Measurements from ENCODE around the gene TACC2. TPM values are rescaled to one million over a fixed set of nuclear protein-coding genes. Genes with fewer than 3 reads are reported as not detected.

TACC2 gene
- total RNA-seq, 4 donors from 2014 or later = 95.9 to 122 (median 114) TPM

DNA sequence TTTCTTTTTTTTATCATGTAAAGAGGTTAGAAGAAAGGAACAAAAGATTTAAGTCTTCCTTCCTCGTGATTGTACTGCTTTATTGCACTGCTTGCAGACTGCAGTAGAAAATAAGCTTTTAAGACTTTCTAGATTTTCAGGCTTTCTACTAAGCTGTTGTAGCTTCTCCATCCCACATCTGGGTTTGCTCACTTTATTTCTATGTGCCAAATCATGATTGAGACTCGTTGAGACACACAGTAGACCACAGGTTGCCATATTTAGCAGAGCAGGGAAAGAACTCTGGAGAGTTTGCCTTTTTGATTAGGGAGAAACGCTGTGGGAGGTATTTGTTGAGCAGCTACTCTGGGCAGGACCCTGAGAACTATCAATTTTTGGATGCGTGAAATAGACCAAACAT lies 192.9 kb downstream of the TACC2 start:
- no peak for DNase-seq
- 64 to 65% methylated on average over 4 of the region's 4 CpGs for WGBS, 2 donors
- Histone ChIP-seq H3K4me1 (peaks cover 8 to 32% of the 10 kb centered on the region in 2 donors), H3K4me3 (replicated peaks in 1 of 3) (no peak overlapping the region), H3K27ac (peak overlapping the region in 1 of 3 donors; percentile 32), H3K9me3 (no peaks in the 10 kb centered on the region), H3K27me3 (no peaks in the 10 kb centered on the region), H3K36me3 (no peaks in the 10 kb centered on the region)
- TF ChIP-seq, protein P1, sequence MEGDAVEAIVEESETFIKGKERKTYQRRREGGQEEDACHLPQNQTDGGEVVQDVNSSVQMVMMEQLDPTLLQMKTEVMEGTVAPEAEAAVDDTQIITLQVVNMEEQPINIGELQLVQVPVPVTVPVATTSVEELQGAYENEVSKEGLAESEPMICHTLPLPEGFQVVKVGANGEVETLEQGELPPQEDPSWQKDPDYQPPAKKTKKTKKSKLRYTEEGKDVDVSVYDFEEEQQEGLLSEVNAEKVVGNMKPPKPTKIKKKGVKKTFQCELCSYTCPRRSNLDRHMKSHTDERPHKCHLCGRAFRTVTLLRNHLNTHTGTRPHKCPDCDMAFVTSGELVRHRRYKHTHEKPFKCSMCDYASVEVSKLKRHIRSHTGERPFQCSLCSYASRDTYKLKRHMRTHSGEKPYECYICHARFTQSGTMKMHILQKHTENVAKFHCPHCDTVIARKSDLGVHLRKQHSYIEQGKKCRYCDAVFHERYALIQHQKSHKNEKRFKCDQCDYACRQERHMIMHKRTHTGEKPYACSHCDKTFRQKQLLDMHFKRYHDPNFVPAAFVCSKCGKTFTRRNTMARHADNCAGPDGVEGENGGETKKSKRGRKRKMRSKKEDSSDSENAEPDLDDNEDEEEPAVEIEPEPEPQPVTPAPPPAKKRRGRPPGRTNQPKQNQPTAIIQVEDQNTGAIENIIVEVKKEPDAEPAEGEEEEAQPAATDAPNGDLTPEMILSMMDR (IDR thresholded peaks at IDR 0.05) = no peak
- TF ChIP-seq POLR2A (IDR thresholded peaks at IDR 0.05) = no peak
- intact Hi-C loops (cut with DNase I) = no loop called here

DNA sequence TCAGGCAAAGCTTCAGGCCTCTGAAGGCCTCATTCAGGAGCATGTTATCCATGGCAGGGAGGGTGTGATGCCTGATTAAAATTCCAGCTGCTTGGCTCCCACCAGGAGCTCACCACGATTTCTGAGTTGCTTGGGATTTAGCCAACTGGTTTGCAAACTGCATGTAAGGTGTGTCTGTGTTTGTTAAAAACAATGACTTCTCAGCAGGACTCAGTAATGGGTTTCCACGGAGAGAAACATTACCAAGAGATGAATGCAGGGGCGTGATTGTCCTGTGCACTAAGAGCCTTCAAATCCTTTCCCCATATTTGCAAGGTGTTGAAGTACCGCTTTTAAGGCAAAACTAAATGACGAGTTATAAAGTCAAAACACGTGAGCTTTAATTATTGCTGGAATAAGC lies 193.3 kb downstream of the TACC2 start:
- H3K27ac ChIP-seq = peak overlapping the region in 1 of 3 donors; percentile 32
- no peaks in the 10 kb centered on the region for H3K9me3 ChIP-seq
- no peak for TF ChIP-seq POLR2A (IDR thresholded peaks at IDR 0.05)
- TF ChIP-seq, protein P1 (IDR thresholded peaks at IDR 0.05) = no peak
- H3K4me1 ChIP-seq = peaks cover 12 to 36% of the 10 kb centered on the region in 2 donors
- intact Hi-C loops (cut with DNase I) = no loop called here
- DNase-seq = no peak
- WGBS, 2 donors = 76 to 82% methylated on average over 6 of the region's 6 CpGs
- no peaks in the 10 kb centered on the region for H3K36me3 ChIP-seq
- H3K4me3 ChIP-seq (replicated peaks in 1 of 3) = no peak overlapping the region
- no peaks in the 10 kb centered on the region for H3K27me3 ChIP-seq

GRCh38 chr10:122184254-122184653 lies 195.3 kb downstream of the TACC2 start:
- Histone ChIP-seq H3K9me3 (no peaks in the 10 kb centered on the region), H3K27me3 (no peaks in the 10 kb centered on the region), H3K27ac (peak overlapping the region in 1 of 3 donors; percentile 3), H3K36me3 (no peaks in the 10 kb centered on the region), H3K4me3 (replicated peaks in 1 of 3) (no peak overlapping the region), H3K4me1 (peaks cover 27 to 53% of the 10 kb centered on the region in 2 donors)
- 90 to 91% methylated on average over 6 of the region's 6 CpGs for WGBS, 2 donors
- TF ChIP-seq, protein P1 (IDR thresholded peaks at IDR 0.05) = no peak
- TF ChIP-seq POLR2A (IDR thresholded peaks at IDR 0.05) = no peak
- intact Hi-C loops (cut with DNase I) = no loop called here
- no peak for DNase-seq

GRCh38 chr10:122185643-122186042 lies 196.7 kb downstream of the TACC2 start:
- peak overlapping the region; percentile 68 to 99 (median 94) for H3K27ac ChIP-seq
- peaks cover 32 to 58% of the 10 kb centered on the region in 2 donors for H3K4me1 ChIP-seq
- TF ChIP-seq, protein P1 (IDR thresholded peaks at IDR 0.05) = no peak
- H3K9me3 ChIP-seq = no peaks in the 10 kb centered on the region
- no peaks in the 10 kb centered on the region for H3K27me3 ChIP-seq
- DNase-seq = no peak
- no peaks in the 10 kb centered on the region for H3K36me3 ChIP-seq
- intact Hi-C loops (cut with DNase I) = no loop called here
- 97% methylated on average over 4 of the region's 4 CpGs for WGBS, 2 donors
- H3K4me3 ChIP-seq (replicated peaks in 1 of 3) = no peak overlapping the region

DNA sequence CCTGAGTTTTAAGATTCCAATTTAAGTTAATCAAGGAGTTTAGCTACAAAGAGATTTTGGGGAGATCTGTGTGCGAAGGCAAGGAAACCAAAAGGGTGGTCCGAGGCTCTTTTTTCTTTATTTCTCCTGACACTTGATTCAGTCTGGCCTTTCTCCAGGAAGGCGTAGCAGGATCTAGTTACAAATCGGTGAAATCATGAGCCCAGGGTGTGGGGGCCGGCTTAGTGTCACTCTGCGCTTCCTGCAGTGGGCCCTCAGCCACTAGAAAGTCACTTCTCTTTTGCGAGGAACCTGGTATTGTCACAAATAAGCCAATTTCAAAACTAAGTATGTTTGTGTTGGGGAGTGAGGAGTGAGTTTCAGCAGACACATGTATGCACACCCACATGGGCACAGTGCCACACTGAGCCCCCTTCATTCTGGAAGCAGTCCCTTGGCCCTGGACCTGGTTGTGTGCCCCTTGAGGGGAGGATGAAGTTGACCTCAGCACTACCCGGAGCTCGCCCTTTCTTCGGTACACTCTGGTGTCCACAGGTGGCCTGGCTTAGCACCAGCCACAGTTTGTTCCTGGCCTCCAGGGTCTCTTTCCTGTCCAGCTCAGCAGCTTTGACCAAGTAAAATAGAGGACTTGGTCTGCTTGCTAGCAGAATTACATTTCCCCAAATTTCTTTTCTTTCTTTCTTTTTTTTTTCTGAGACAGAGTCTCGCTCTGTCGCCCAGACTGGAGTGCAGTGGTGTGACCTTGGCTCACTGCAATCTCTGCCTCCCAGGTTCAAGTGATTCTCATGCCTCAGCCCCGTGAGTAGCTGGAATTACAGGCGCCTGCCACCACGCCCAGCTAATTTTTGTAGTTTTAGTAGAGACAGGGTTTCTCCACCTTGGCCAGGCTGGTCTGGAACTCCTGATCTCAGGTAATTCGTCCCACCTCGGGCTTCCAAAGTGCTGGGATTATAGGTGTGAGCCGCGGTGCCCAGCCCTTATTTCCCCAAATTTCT lies 198.2 kb downstream of the TACC2 start:
- TF ChIP-seq POLR2A (IDR thresholded peaks at IDR 0.05) = peak in 1 of 2 donors; percentile 11
- TF ChIP-seq, protein P1 (IDR thresholded peaks at IDR 0.05) = no peak
- H3K4me3 ChIP-seq (replicated peaks in 1 of 3) = no peak overlapping the region
- WGBS, 2 donors = 57 to 63% methylated on average over 19 of the region's 19 CpGs
- H3K4me1 ChIP-seq = peaks cover 32 to 53% of the 10 kb centered on the region in 2 donors
- DNase-seq = peak; percentile 82 to 87
- H3K36me3 ChIP-seq = no peaks in the 10 kb centered on the region
- intact Hi-C loops (cut with DNase I) = no loop called here
- no peaks in the 10 kb centered on the region for H3K9me3 ChIP-seq
- peak overlapping the region; percentile 77 to 99 (median 94) for H3K27ac ChIP-seq
- no peaks in the 10 kb centered on the region for H3K27me3 ChIP-seq

All from thyroid gland (tissue), 4 donors.